Stimulated activated CD8-positive, alpha-beta memory T cell treated with anti-CD3 and anti-CD28 coated beads, Interleukin-7, amount 100 ng/mL, for 24 hours (primary cell): Measurements from ENCODE around the gene CAP2.
"Not testable (repeated sequence)": the region's sequence is repeated elsewhere in the genome, so short reads cannot be mapped to it uniquely, and the experiment has no call there.

ENCODE experiments used
- DNase-seq: peaks from one replicate; pipeline ENCODE4 v3.0.0-alpha.2; 2020; ENCODE audit warnings: low read depth

The CAP2 gene

GRCh38 chr6:17583811-17584210 is 190.4 kb downstream of the CAP2 start:
- no peak for DNase-seq

- DNase-seq: no peak
These were observed 190.9 kb downstream of the CAP2 start for GRCh38 chr6:17584241-17584803.

GRCh38 chr6:17585766-17586490 is 192.5 kb downstream of the CAP2 start:
- DNase-seq: no peak

GRCh38 chr6:17586623-17587022 is 193.2 kb downstream of the CAP2 start:
- not testable (repeated sequence) for DNase-seq

- DNase-seq: no peak
These were observed 194.6 kb downstream of the CAP2 start for GRCh38 chr6:17588011-17588410.

- DNase-seq: no peak
These were observed 196.2 kb downstream of the CAP2 start for GRCh38 chr6:17589406-17590096.

GRCh38 chr6:17591287-17591686 is 197.9 kb downstream of the CAP2 start:
- no peak for DNase-seq

GRCh38 chr6:17593246-17593645 is 199.9 kb downstream of the CAP2 start:
- no peak for DNase-seq

DNA sequence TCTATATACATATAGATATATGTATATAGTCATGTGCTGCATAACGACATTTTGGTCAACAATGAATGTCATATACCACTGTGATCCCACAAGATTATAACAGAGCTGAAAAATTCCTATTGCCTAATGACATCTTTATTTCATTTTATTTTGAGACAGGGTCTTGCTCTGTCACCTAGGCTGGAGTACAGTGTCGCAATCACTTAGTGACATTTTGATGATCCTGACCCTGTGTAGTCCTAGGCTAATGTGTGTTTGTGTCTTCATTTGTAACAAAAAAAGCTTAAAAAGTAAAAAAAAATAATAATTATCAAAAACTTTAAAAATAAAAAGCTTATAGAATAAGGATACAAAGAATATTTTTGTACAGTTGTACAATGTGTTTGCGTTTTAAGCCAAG is 202.7 kb downstream of the CAP2 start:
- no peak for DNase-seq

- peak; percentile 95 for DNase-seq
These were observed 206.6 kb downstream of the CAP2 start, which contains the start of gene FAM8A1 for GRCh38 chr6:17599877-17600526. FAM8A1 (plus strand) TSS chr6:17600302; CDS start chr6:17600410, 108 bp downstream.

GRCh38 chr6:17600527-17601385 is 207.4 kb downstream of the CAP2 start:
- no peak for DNase-seq

DNA sequence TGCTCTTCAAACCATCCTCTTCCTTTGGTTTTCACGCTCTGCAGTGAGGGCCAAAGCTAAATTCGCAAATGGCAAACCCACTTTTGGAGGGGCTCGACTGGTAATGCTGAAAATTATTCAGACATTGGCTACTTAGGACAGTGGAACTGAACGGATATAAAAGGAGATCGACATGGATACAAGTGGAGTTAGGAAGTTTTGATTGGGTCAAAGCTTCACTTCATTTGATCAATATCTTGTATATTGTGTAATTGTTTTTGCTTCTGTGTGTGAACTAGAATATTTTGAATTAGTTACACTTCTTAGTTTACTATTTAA is 207.9 kb downstream of the CAP2 start:
- DNase-seq: no peak

DNA sequence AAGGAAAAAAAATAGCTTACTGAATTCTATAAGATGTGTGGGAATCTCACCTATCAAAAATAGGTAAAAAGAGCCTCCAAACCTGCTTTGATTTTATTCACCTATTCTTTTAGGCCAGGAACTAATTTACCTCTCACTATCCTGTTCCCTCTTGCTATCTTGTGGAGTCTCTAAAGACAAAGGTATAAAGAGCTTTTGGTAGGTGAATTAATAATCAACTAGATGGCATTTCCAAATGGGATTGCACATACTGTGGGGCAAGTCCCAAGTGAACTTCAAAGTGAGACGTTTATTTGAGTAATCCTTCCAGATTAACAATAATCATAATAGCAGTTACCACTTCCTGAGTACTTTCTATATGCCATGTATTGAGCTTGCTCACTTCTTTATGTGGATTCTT is 209.5 kb downstream of the CAP2 start:
- DNase-seq: no peak

- no peak for DNase-seq
These were observed 213.2 kb downstream of the CAP2 start for GRCh38 chr6:17606606-17607005.
